ENCODE measurements around the gene KRTAP1-4.
"Not testable (repeated sequence)": the region's sequence is repeated elsewhere in the genome, so short reads cannot be mapped to it uniquely, and the experiment has no call there.

Gene KRTAP1-4

GRCh38 chr17:41003926-41004325, 26.1 kb downstream of the KRTAP1-4 start:
- no peak for DNase-seq (ENCODE audit: low read depth)

- no peak for DNase-seq (ENCODE audit: low read depth)
Observed at GRCh38 chr17:41002814-41003213, 27.2 kb downstream of the KRTAP1-4 start.

GRCh38 chr17:41001795-41002194, 28.2 kb downstream of the KRTAP1-4 start:
- no peak for DNase-seq (ENCODE audit: low read depth)

- DNase-seq (ENCODE audit: low read depth): not testable (repeated sequence)
Observed at GRCh38 chr17:40999563-40999962, 30.4 kb downstream of the KRTAP1-4 start, which contains the start of gene KRTAP3-2. Gene KRTAP3-2, minus strand, starts transcription at chr17:40999906. Its CDS starts 53 bp downstream, at chr17:40999853.

DNA sequence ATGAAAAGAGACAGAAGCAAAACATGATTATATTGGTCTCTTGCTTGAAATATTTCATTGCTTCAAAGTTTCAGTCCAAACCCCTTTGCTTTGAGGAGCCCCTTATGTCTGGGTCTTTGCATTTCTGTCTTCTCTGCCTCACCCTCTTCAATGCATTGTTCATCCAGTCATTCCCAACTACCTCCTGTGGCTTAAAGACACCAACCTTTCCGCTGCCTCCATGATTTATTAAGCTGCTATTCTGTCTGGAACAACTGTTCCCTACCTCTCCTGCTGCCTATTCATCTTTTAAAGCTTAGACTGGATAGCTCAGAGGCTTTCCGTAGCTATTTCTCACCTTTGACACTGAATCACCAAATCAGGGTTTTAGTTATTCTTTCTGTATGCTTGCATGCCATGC, 32.6 kb downstream of the KRTAP1-4 start:
- DNase-seq (ENCODE audit: low read depth): no peak

GRCh38 chr17:40996829-40997228, 33.2 kb downstream of the KRTAP1-4 start:
- DNase-seq (ENCODE audit: low read depth): no peak

DNA sequence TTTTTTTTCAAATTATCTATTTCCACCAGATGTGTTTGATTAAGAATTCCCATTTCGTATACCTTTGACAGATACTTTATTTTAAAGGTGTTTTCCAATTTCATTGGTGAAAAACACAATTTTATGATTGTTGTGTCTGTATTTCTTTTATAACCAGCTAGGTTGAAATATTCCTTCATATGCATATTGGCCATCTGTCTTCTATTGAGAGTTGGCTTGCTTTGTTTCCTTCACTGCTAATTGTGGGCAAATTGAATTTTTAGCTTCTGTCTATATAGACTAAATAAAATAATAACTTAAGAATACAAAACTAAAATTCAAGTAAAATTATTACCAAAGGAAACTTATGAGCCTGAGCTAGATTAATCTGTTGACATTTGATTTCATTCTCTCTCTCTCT, 34.9 kb downstream of the KRTAP1-4 start:
- no peak for DNase-seq (ENCODE audit: low read depth)

- DNase-seq (ENCODE audit: low read depth): no peak
Observed at GRCh38 chr17:40993839-40994238, 36.2 kb downstream of the KRTAP1-4 start, which contains the start of gene KRTAP3-3. Gene KRTAP3-3, minus strand, starts transcription at chr17:40994164. Its CDS starts 67 bp downstream, at chr17:40994097.

GRCh38 chr17:40993084-40993483, 36.9 kb downstream of the KRTAP1-4 start:
- DNase-seq (ENCODE audit: low read depth): no peak

DNA sequence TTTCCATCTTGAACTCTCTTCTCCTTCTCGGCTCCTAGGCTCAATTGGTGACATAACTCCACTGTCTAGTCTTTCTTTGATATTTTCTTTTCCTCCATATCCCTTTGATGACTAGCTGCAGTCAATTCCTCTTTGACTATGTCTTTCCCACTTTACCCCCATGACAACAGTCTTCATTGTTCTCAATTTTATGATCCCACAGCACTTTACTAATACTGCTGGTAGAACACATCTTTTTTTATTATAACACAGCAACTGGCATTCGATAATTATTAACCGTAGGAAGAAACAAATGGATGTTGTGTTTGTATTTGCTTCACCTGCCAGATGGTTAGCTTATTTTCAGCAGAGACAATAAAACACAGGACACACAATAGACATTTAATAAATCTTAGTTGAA, 37.3 kb downstream of the KRTAP1-4 start:
- DNase-seq (ENCODE audit: low read depth): no peak

DNA sequence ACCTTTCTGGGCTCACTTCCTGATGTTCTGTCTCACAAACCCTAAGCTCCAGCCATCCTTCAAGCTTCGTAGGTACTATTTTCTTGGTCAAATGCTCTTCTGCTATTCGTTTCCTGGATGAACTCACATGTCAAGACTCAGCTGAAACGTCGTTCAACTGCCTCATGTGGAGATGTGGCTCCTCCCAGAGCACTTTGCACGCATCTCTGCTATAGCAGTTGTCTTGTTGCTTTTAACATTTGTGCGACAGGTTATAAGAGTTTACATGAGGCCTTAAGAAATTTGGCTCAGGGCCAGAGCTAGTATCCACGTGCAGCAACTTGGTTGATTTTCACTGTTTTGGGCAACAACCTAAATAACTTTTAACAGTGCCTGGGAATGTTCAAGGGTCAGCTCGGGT, 43.1 kb downstream of the KRTAP1-4 start:
- DNase-seq (ENCODE audit: low read depth): no peak

DNA sequence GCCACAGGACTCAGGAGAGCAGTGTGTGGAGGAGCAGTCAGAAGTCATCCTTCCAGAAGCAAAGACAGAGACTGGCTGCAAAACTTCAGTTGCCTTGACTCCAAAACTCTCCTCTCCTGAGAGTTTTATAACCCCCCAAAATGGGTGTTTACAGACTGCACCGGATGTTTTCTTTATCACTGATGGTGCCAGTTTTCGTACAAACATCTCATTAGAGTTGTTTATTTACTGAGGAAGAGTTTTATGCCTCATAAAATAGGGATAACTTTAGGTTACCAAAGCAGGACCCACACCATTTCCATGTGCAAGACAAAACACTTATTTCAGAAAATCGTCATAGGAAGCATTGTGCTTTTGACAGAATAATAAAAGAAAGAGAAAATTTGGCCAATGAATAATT, 45.8 kb downstream of the KRTAP1-4 start, which contains the start of gene KRT40:
Gene KRT40 (minus strand): TSS at position 101 of the 400 bp plus-strand sequence. CDS start 53 bp downstream, at position 48.
- no peak for DNase-seq (ENCODE audit: low read depth)

DNA sequence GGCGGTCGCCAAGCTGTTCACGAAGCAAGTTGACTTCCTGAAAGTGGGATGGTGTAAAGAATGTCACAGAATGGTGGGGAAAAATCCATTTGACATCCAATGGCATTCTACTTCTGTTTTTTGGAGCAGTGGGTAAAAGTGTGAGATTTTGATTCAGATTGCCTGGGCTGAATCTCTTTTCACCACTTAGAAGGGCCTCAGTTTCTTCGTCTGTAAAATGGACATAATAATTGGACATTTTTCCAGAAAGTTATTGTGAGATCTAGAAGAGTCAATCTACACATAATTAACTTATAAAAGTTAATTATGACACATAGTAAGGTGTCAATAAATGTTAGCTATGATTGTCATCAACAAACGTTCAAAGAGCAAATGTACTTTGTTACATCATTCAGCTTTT, 48.9 kb downstream of the KRTAP1-4 start:
- no peak for DNase-seq (ENCODE audit: low read depth)

GRCh38 chr17:40980596-40980995, 49.4 kb downstream of the KRTAP1-4 start:
- DNase-seq (ENCODE audit: low read depth): no peak

- DNase-seq (ENCODE audit: low read depth): no peak
Observed at GRCh38 chr17:40980117-40980516, 49.9 kb downstream of the KRTAP1-4 start.

Data from GM04503 (cell line).